OCI-LY7 (cell line): ENCODE results near the gene ACER3. TPM values are rescaled to one million over a fixed set of nuclear protein-coding genes. Genes with fewer than 3 reads are reported as not detected.

Experiments
- BruUV-seq: library from RNA; stranded (reverse); fragments of 400-500 nt; replicated peaks from 2 replicates; lab custom pipeline; 2021; lab: Mats Ljungman, UMichigan
- CTCF ChIA-PET: fragments of 300-600 bp; sonication (Branson Sonifier 250); formaldehyde crosslinking; loops from one replicate; lab custom pipeline; 2022; ENCODE audit warnings: antibody characterized with exemption; ENCODE audit not compliant: unreplicated experiment; lab: Charles Lee
- POLR2A ChIA-PET: fragments of 300-600 bp; sonication (Branson Sonifier 250); formaldehyde crosslinking; loops from one replicate; lab custom pipeline; 2022; ENCODE audit warnings: antibody characterized with exemption; lab: Charles Lee
- DNase-seq: peaks from one replicate; pipeline ENCODE4 v3.0.0-alpha.2; 2015; ENCODE audit warnings: low spot score
- H2AFZ ChIP-seq: fragments of 200-600 bp; sonication (generic), shearing (Covaris generic); 2 replicates; pipeline ENCODE4 v1.6.1; 2014; ENCODE audit warnings: mild to moderate bottlenecking, antibody characterized with exemption, low read length, moderate library complexity
- H3K27ac ChIP-seq: fragments of 200-600 bp; sonication (generic); 2 replicates; pipeline ENCODE4 v1.5.1; 2014; ENCODE audit warnings: mixed run types, low read depth, mild to moderate bottlenecking, moderate library complexity, low read length, inconsistent platforms; ENCODE audit not compliant: poor library complexity, severe bottlenecking
- H3K36me3 ChIP-seq: fragments of 200-600 bp; sonication (generic); 2 replicates; pipeline ENCODE4 v1.6.1; 2014; ENCODE audit warnings: mild to moderate bottlenecking, antibody characterized with exemption, low read length, moderate library complexity, mixed read lengths; ENCODE audit not compliant: insufficient read depth
- H3K4me1 ChIP-seq: fragments of 200-600 bp; sonication (generic); 2 replicates; pipeline ENCODE4 v1.5.1; 2014; ENCODE audit warnings: mild to moderate bottlenecking, low read length; ENCODE audit not compliant: insufficient read depth, poor library complexity, severe bottlenecking
- H3K4me2 ChIP-seq: fragments of 200-600 bp; sonication (generic); 2 replicates; pipeline ENCODE4 v1.6.1; 2014; ENCODE audit warnings: mild to moderate bottlenecking, low read length
- H3K4me3 ChIP-seq: fragments of 200-600 bp; sonication (generic); 2 replicates; pipeline ENCODE4 v1.5.1; 2014; ENCODE audit warnings: mild to moderate bottlenecking, low read depth, low read length; ENCODE audit not compliant: poor library complexity, severe bottlenecking
- H3K79me2 ChIP-seq: fragments of 200-600 bp; sonication (generic); 2 replicates; pipeline ENCODE4 v1.6.1; 2016; ENCODE audit warnings: low read depth, mild to moderate bottlenecking, low read length, moderate library complexity, mixed read lengths; ENCODE audit not compliant: insufficient read depth
- H3K9me2 ChIP-seq: fragments of 200-600 bp; sonication (generic); 2 replicates; pipeline ENCODE4 v1.6.1; 2016; ENCODE audit warnings: mild to moderate bottlenecking, low read length, mixed read lengths; ENCODE audit not compliant: insufficient read depth
- H3K9me3 ChIP-seq: fragments of 200-600 bp; sonication (generic); 2 replicates; pipeline ENCODE4 v1.6.1; 2014; ENCODE audit warnings: mild to moderate bottlenecking, mixed run types, low read length, mixed read lengths
- H4K20me1 ChIP-seq: fragments of 200-600 bp; sonication (generic); 2 replicates; pipeline ENCODE4 v1.6.1; 2014; ENCODE audit warnings: mild to moderate bottlenecking, antibody characterized with exemption, low read length, moderate library complexity, mixed read lengths; ENCODE audit not compliant: insufficient read depth
- CTCF ChIP-seq: fragments of 200-600 bp; sonication (generic); conservative IDR thresholded peaks from 2 replicates; pipeline ENCODE4 v1.5.1; 2014; ENCODE audit warnings: mild to moderate bottlenecking, antibody characterized with exemption, low read length, moderate library complexity, mixed read lengths
- EZH2phosphoT487 ChIP-seq: fragments of 200-600 bp; sonication (generic); IDR thresholded peaks from 2 replicates; pipeline ENCODE4 v1.6.1; 2018; ENCODE audit warnings: low read depth, borderline replicate concordance, mild to moderate bottlenecking, mixed run types, antibody characterized with exemption, low read length, moderate library complexity, mixed read lengths
- intact Hi-C: fragments of 100-400 bp; cut with micrococcal nuclease; formaldehyde crosslinking; loops from one replicate; pipeline ENCODE4 v1.10.0; 2022; ENCODE audit not compliant: unreplicated experiment
- total RNA-seq, 2 experiments: library from RNA; depleted of rRNA in 1 of 2; stranded (reverse); fragments of >200 nt in 1 of 2; shearing (Covaris generic) in 1 of 2; gene quantifications; 2 replicates each; pipeline ENCODE4 v1.2.3, GENCODE V29; 2014 to 2022

Gene ACER3
- total RNA-seq, 2 experiments from 2014 or later, result 3.0 to 12.2 TPM

GRCh38 chr11:77055101-77055561, 194.4 kb downstream of the ACER3 start:
- no peak for DNase-seq
- Histone ChIP-seq H3K4me3 (no peak overlapping the region), H4K20me1 (no peaks in the 10 kb centered on the region), H3K4me2 (no peak overlapping the region), H3K9me2 (no peaks in the 10 kb centered on the region), H3K27ac (no peak overlapping the region), H3K79me2 (no peaks in the 10 kb centered on the region), H2AFZ (no peak overlapping the region), H3K9me3 (no peaks in the 10 kb centered on the region), H3K36me3 (no peaks in the 10 kb centered on the region), H3K4me1 (no peaks in the 10 kb centered on the region)
- intact Hi-C loops, result no loop called here
- POLR2A ChIA-PET, result interaction anchor here (0.7 kb wide), 1 partner anchor 35 kb away, joined by 4 read pairs; no protein-coding TSS in a partner anchor
- TF ChIP-seq CTCF (no peak), EZH2phosphoT487 (no peak)
- BruUV-seq, result no TSS peak
- CTCF ChIA-PET, result no interaction called here

- intact Hi-C loops, result no loop called here
- H2AFZ ChIP-seq, result no peak overlapping the region
- POLR2A ChIA-PET, result interaction anchor here (0.5 kb wide), 1 partner anchor 256 kb away, joined by 5 read pairs; no protein-coding TSS in a partner anchor
- H3K36me3 ChIP-seq, result no peaks in the 10 kb centered on the region
- TF ChIP-seq EZH2phosphoT487 (no peak), CTCF (no peak)
- H3K4me2 ChIP-seq, result no peak overlapping the region
- H3K9me3 ChIP-seq, result no peaks in the 10 kb centered on the region
- no peaks in the 10 kb centered on the region for H4K20me1 ChIP-seq
- no TSS peak for BruUV-seq
- H3K27ac ChIP-seq, result no peak overlapping the region
- DNase-seq, result no peak
- no peak overlapping the region for H3K4me3 ChIP-seq
- no peaks in the 10 kb centered on the region for H3K9me2 ChIP-seq
- no peaks in the 10 kb centered on the region for H3K79me2 ChIP-seq
- CTCF ChIA-PET, result no interaction called here
- H3K4me1 ChIP-seq, result no peaks in the 10 kb centered on the region
Measured at GRCh38 chr11:77055913-77056312, 195.2 kb downstream of the ACER3 start.

- no peaks in the 10 kb centered on the region for H4K20me1 ChIP-seq
- no peak for TF ChIP-seq EZH2phosphoT487
- no peak for TF ChIP-seq CTCF
- H3K4me3 ChIP-seq, result no peak overlapping the region
- H2AFZ ChIP-seq, result no peak overlapping the region
- ChIA-PET POLR2A (no interaction called here), CTCF (no interaction called here)
- no peaks in the 10 kb centered on the region for H3K9me3 ChIP-seq
- no peak for DNase-seq
- no peaks in the 10 kb centered on the region for H3K9me2 ChIP-seq
- no peak overlapping the region for H3K4me2 ChIP-seq
- intact Hi-C loops, result no loop called here
- no peak overlapping the region for H3K27ac ChIP-seq
- H3K79me2 ChIP-seq, result no peaks in the 10 kb centered on the region
- H3K4me1 ChIP-seq, result no peaks in the 10 kb centered on the region
- no TSS peak for BruUV-seq
- no peaks in the 10 kb centered on the region for H3K36me3 ChIP-seq
Measured at GRCh38 chr11:77056814-77057402, 196.2 kb downstream of the ACER3 start.
